Measurements from ENCODE around the gene FBXO11. TPM values are rescaled to one million over a fixed set of nuclear protein-coding genes. Genes with fewer than 3 reads are reported as not detected.
"Not testable (repeated sequence)": the region's sequence is repeated elsewhere in the genome, so short reads cannot be mapped to it uniquely, and the experiment has no call there.

Gene FBXO11
- 69.2 and 94.4 TPM in 2 replicates for total RNA-seq

DNA sequence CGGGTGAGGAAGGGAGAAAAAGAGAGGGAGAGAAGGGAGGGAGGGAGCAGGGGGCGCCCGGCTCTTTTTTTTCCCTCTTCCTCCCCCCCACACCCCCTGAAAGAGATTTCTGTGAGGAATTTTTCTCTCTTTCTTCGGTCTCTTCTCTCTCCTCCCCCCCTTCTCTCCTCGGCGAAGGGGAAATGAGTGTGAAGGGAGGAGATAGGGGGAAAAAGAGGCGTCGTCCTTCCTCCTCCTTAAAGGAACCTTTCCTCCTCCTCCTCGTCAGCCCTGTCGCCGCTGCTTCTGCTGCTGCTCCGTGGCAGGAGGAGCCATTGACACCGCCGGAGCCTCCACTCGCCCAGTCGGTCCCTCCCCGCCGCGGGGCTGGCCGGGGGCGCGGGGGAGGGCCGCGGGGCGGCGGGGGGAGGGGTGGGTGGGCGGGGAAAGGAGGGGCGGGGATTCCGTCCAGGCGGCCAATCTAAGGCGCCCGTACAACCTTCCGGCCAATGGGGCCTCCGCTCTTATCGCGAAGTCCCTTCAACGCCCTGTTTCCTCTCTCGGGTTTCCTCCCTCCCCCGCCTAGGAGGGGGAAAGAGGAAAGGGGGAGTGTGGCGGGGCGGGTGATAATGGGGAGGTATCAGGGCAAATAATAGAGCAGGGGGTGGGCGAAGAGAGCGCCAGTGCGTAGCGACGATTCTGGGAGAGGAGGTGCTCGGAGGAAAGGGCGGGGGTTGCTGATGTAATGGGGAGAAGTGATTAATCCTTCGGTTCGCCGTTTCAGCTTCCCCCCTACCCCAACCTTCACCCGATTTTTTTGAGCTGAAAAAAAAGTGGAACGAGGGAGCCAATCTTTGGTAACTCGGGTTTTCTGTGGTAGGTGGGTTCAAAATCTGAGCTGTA lies at the start of gene FBXO11:
TSS of gene FBXO11 (minus strand) at position 342 of the 882 bp plus-strand sequence. CDS start 778 bp downstream, outside the sequence.
- peak; percentile 98 to 99 for DNase-seq (ENCODE audit: low read depth in 2 of 2)

DNA sequence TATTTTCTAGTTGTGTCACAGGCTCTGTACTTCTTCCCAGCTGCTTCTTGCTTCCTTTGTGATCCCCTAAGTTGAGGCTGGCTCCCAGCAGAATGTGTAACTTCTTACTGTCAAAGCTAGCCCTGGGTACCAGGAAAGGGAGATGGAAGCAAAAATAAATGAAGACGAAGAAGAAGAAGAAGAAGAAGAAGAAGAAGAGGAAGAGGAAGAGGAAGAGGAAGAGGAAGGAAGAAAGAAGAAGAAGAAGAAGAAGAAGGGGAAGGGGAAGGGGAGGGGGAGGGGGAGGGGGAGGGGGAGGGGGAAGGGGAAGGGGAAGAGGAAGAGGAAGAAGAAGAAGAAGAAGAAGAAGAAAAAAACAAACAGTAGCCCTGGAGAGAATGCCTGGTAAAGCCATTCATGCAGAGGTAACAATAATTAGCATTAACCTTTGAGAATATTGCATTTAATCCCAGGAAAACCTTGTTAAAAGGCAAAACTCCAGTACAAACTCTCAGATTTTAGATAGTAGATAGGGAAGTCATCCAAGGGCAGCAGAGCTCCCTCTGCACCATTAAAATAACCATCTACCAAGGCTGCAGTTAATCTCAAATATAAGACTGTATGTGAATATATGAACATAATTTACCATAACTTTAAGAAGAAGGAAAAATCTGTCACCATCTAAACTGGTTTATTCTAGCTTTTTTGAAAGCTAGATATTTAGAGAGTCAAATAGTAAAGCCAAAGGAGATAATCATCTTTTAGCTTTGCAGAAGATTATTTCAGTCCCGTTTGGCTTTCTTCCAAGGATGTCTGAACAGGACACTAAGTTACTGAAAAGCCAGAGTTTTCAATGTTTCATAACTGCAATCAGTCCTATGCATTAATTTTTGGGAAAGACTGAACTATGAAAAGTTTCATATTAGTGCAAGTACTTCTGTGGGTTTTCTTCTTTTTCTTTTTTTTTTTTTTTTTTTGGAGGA lies 44.3 kb upstream of the FBXO11 start:
- DNase-seq (ENCODE audit: low read depth in 2 of 2), result no peak

DNA sequence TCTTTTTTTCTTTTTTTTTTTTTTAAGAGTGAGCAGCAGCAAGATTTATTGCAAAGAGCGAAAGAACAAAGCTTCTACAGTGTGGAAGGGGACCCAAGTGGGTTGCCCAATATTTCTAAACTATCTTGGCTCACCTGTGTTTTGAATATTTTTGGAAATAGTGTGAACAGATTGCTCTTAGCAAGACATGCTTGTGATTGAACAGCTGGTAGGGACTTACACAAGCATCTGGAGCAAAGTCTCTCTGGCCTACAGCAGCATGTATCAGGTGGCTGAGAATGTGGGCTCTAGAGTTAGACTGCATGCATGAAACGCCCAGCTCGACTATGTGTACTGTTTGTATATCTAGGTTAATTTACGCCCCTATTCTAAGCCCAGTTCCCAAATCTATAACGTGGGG lies 40.3 kb upstream of the FBXO11 start:
- no peak for DNase-seq (ENCODE audit: low read depth in 2 of 2)

DNA sequence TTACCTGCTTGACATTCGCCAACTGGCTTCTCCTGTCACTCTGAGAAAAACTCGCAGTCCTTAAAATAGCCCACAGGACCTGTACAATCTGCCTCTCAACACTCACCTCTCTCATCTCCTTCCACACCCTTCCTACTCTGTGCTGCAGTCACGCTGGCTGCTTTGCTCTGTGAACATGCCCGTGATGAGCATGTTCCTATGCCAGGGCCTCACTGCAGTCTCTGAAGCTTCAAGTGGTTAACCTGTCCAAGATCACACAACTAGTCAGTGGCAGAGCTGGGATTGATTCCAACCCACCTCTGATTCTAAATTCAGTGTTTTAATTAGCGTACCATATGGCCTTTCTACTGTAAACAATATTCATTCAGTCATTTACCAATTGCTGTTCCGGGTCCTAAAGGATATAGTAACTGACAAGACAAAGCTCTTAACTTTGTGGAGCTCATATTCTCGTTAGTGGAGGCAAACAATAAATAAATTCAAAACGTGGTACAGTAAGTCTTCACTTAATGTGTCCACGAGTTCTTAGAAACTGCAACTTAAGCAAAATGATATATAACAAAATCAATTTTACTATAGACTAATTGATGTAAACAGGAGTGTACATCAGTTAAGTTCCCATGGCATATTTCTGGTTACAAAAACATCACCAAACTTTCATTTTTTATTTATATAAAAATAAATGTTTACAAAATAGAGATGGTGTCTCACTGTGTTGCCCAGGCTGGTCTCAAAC lies 38.9 kb upstream of the FBXO11 start:
- DNase-seq (ENCODE audit: low read depth in 2 of 2), result no peak

DNA sequence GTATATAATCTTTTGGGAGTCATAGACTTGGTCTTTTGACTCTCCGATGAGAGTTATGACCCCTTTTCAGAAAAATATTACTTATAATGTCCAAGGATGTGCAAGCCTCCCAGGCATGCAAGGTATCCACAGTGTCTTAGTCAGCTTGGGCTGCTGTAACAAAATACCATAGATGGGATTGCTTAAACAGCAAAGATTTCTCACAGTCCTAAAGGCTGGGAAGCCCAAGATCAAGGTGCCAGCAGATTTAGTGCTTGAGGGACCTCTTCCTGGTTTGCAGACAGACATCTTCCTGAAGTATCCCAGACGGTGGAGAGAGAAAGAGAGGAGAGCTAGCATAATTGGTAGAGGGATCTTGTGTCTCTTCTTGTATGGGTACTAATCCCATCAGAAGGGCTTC lies 35.6 kb upstream of the FBXO11 start:
- no peak for DNase-seq (ENCODE audit: low read depth in 2 of 2)

DNA sequence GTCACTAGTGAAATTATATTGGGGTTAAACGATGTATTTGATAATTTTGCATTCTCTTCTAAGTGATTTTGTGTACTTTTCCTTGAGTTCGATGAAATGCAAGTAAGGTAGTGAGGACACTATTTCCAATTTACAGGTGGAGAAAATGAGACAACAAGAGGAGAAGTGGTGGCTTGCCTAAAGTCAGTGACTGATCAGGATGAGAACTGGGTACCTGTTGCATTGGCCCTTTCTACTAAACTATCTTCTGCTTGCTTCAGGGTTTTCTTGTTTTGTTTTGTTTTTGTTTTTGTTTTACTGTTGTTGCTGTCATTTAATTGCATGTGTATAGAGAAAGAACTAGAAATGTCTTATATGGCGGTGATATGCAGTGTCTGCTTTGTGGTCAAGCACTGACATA lies 31.4 kb upstream of the FBXO11 start:
- DNase-seq (ENCODE audit: low read depth in 2 of 2), result no peak

DNA sequence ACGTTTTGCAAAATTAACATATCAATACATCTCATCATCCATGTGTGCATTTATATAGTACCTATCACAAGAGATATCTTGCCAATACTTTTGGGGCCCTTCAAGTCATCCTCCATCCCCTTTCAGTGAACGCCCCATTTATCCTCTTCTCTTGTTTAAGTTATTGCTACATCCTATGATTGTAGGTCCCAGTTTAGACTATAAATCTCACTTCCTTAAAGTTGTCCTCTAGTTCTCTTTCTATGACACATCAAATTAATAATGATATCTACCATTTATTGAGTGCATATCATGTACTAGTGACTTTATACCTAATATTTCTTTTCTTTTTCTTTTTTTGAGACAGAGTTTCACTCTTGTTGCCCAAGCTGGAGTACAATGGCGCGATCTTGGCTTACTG lies 28.8 kb upstream of the FBXO11 start:
- DNase-seq (ENCODE audit: low read depth in 2 of 2), result no peak

DNA sequence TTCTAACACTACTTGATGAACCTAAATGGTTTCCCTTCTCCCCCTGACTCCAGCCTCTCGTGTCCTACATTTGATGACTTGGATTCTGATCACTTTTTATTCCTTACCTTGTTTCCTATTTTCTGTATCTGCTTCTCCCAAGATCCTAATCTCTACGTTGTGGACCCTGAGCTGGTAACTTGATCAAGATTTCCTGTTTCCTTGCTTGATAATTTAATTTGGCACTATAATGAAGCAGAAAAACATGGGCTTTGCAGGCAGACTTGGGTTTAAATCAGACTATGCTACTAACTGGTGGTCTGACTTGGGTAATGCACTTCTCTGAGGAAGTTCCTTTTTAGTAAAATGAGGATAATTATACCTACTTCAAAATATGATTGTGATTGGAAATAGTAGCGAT lies 11.7 kb upstream of the FBXO11 start:
- DNase-seq (ENCODE audit: low read depth in 2 of 2), result no peak

DNA sequence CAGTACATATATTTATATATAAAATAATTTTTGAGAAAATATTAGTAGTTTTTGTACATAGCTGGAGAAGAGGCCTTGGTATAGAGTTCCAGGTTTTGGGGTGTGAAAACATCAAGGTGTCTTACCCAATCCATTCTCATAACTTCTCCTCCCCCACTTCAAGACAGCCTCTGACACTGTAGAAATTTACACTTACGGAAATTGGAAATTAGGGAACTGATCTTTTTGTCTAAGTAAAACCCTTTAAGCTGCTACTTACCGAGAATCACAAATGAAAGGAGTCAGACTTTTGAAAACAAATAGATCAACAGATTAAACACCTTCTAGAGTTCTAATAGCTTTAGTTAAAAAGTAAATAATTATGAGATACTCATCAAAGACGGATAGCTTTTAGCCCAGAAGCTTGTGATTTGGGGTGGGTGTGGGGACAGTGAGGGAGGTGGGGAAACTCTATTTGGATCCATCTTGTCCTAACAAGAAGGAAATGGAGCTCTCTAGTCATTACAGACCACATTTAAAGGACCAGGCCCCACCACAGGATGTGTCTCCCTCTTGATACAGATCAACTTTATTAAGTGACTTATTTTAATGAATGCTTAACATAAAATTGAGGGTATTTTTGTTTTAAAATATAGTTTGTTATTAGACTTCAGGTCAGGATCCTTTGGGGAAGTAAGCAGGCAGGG lies 11.1 kb upstream of the FBXO11 start:
- no peak for DNase-seq (ENCODE audit: low read depth in 2 of 2)

DNA sequence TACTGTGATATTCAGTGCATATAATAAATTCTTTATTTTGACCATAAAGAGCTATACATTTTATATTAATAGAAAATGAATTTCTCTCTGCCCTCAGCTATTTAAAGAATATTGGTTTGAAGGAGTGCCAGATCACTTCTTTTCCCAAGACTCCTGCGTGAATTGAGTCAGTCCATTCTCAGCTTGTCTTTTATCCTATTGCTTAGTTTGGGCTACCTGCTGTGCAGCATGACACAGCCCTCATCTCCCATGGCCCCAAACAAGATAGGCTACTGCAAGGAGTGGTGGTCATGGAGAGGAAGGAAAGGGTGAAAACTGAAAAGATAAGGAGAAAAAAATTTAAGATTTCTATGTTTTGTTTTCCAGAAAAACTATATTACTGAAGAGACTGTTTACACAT lies 10.1 kb upstream of the FBXO11 start:
- no peak for DNase-seq (ENCODE audit: low read depth in 2 of 2)

DNA sequence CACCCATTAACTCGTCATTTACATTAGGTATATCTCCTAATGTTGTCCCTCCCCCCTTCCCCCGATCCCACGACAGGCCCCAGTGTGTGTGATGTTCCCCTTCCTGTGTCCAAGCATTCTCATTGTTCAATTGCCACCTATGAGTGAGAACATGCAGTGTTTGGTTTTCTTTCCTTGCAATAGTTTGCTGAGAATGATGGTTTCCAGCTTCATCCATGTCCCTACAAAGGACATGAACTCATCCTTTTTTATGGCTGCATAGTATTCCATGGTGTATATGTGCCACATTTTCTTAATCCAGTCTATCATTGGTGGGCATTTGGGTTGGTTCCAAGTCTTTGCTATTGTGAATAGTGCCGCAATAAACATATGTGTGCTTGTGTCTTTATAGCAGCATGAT lies 4.4 kb upstream of the FBXO11 start:
- not testable (repeated sequence) for DNase-seq (ENCODE audit: low read depth in 2 of 2)

DNA sequence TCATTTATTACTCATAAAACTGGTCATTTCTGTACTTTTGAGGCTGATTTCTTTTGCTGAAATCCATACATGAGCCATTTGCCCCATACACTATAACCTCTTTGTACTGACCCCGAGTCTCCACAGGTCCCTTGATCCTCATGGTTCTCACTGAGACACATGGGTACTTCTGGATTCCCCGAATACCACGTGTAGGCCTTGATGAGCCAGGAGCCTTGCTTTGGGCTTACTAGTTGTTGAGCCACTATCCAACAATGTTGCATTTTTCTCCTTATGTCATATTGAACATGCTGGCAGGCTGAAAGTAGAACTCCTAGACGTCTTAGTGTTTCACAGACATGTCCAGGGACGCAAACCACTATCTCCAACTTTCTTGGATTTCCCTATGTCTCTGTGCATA lies 2.4 kb upstream of the FBXO11 start:
- no peak for DNase-seq (ENCODE audit: low read depth in 2 of 2)

DNA sequence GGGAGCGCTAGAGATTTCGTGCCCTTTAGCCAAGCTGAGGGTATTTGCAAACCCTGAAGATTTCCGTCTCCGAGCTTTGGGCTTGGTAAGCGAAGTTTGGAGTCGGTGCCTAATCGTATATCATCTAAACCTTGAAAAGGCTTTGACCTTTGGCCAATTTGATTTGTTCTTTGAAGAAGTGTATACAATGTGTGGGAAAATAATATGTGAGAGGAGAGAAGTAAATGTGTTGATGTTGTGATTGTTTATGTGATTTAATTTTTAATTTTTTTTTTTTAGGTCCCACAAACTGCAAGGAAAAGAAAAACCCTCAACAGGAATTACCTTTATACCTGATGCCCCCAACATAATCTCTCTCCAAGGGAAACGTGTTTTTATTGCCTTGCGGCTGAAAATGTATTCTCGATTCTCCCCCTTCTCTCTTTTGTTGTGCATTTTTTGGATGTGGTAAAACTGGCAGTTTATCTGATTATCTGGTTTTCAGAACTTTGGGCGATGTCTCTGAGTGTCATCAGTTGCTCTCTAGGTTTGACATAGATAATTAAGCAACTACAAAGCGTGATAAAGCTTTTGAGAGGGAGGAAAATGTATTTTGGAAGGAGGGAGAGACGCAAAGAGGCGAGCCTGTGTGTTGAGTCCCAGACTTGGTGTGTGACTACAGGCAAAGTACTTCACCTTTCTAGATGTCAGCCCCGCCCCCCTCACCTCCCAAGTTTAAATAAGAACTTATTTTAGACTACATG lies 912 bp upstream of the FBXO11 start:
- DNase-seq (ENCODE audit: low read depth in 2 of 2), result no peak

DNA sequence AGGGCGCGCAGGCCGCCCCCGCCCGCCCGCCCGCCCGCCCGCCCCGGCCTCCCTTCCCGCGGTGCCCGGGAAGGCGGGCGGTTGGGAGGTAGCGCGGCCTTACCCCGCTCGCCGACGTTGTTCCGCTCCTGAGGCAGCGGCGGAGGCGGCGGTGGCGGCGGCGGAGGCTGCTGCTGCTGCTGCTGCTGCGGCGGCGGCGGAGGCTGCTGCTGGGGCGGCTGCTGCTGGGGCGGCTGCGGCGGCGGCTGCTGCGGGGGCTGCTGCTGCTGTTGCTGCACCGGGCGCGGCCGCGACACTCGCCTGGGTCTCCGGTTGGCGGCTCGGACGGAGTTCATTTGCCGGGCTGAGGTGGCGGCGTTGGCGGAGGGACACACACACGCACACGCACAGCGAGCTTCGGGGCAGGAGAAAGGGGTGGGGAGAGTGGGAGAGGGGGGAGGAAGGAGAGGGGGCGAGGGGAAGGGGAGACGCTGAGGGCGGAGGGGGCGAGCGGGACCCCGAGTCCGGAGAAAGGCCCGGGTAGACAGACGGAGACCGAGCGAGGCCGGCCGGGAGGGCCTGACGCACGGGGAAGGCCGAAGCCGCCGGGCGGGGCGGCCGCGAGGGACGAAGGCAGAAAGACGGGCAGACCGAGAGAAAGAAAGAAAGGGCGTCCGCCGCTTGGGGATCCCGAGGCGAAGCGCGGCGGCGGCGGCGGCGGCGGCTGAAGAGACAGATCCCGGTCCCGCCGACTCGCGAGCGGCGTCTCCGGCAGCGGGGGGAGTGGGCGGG lies 727 bp downstream of the FBXO11 start:
- DNase-seq (ENCODE audit: low read depth in 2 of 2), result peak in 1 of 2 donors; percentile 62

DNA sequence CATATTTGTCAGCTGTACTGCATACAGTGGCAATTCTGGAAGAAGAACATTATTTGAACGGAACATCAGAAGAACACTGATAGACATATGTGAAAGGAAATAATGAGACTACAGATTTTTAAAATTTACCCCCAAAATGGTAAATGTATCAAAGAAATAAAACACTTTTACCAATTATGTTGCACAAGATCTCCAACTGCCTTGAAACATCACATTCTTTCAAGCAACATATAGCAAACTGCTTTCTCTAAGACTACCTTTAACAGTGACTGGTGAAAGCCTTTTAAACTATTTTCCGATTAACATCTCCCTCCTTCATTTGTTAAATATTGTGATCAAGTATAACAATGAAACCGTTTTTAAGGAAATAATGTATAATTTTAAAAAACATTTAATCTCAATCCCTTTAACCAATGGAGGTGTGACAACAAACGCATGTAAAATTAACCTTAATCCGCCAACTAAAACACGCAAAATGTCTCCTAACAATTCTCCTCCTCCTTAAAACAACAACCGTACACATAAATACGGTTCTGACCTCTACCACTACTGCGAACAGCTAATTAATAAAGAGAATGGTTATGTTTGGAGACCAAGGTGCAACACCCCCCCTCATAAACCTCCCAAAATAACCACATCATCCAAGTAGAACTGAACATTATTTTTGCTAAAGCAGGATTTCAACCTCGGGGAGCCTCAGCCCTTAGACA lies 2.4 kb downstream of the FBXO11 start:
- no peak for DNase-seq (ENCODE audit: low read depth in 2 of 2)

DNA sequence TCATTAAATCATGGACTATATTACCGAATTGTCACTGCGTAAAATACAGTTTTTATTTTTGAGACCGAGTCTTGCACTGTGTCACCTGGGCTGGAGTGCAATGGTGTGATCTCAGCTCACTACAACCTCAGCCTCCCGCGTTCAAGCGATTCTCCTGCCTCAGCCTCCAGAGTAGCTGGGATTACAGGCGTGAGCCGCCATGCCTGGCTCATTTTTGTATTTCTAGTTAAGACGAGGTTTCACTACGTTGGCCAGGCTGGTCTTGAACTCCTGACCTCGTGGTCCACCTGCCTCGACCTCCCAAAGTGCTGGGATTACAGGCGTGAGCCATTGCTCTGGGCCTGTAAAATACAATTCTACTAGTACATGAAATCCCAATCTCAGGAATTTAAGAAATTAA lies 4.4 kb downstream of the FBXO11 start:
- not testable (repeated sequence) for DNase-seq (ENCODE audit: low read depth in 2 of 2)

DNA sequence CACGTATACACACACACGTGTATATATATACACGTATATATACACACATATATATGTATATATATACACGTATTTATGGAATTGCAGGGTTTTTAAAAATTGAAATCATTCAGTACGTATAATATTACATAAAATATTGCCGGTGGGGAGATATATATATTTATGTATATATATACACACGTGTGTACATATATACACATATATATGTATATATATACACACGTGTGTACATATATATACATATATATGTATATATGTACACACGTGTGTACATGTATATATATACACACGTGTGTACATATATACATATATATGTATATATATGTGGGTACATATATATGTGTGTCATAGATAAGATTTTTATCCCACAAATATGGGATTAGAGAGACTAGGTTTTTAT lies 5.4 kb downstream of the FBXO11 start:
- no peak for DNase-seq (ENCODE audit: low read depth in 2 of 2)

DNA sequence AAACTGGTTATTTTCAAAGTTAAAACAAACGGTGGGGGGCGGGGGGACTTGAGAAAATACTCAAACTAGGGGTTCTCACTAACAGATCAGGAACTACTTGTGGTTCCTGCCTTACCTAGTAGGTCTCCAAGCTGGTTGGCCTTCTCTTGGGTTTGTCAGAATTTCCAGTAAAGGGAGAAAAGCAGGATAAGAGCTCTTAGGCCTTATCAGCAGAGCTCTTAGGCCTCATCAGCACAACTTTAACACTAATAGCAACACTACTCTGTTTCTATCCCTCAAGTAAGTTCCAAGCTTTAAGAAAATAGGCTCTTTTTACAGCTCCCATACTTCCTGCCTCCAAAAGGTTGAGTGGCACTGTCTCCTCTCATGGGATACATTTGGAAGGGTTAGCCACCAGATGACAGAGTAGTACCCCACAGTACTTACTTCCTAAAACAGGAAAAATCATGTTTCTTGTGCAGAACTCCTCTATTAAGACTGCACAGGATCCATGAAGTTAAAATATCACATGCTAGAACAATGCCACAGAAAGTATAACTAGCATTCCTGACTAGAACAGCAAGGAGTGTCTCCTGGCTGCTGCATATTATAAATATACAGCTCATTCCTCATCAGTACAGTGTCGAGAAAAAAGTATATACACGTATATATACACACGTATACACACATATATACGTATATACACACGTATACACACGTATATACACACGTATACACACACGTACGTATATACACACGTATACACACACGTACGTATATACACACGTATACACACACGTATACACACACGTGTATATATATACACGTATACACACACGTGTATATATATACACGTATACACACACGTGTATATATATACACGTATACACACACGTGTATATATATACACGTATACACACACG lies 6.1 kb downstream of the FBXO11 start:
- no peak for DNase-seq (ENCODE audit: low read depth in 2 of 2)

Measured in dermis microvascular lymphatic vessel endothelial cell (primary cell).